ENCODE results near the gene TMEM117.

The TMEM117 gene

GRCh38 chr12:44077294-44077693 is 241.4 kb downstream of the TMEM117 start:
- Mint-ChIP-seq H3K36me3 (ENCODE audit: low read depth) (no peaks in the 10 kb centered on the region), H3K27ac (no peak overlapping the region), H3K4me3 (no peak overlapping the region), H3K9me3 (no peaks in the 10 kb centered on the region), H3K4me1 (no peaks in the 10 kb centered on the region), H3K27me3 (no peaks in the 10 kb centered on the region)
- no peak for ATAC-seq
- no peak for DNase-seq

DNA sequence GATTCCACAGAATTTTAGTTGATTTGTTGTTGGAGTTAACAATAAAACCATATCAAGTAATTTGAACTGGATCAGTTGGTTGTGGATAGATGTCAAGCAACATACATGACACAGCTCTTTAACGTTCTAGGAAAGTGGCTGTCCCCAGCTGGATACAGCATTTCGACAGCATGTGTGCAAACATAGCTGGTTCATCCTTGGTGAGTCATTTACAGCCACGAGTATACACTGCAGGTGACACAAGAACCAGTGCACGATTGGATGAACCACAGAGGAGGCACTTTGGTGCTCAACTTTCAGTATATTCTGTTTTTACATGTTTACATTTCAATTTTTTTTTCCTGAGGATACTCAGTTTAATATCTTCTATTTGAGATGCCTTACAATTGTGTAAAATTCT is 242.4 kb downstream of the TMEM117 start:
- ATAC-seq (no peak), DNase-seq (no peak)
- Mint-ChIP-seq H3K4me1 (no peaks in the 10 kb centered on the region), H3K27me3 (no peaks in the 10 kb centered on the region), H3K4me3 (no peak overlapping the region), H3K9me3 (no peaks in the 10 kb centered on the region), H3K27ac (no peak overlapping the region), H3K36me3 (ENCODE audit: low read depth) (no peaks in the 10 kb centered on the region)

GRCh38 chr12:44088647-44089046 is 252.8 kb downstream of the TMEM117 start:
- no peak for ATAC-seq

GRCh38 chr12:44091948-44092606 is 256.2 kb downstream of the TMEM117 start:
- Mint-ChIP-seq H3K9me3 (peaks cover 16% of the 10 kb centered on the region), H3K27me3 (no peaks in the 10 kb centered on the region), H3K27ac (no peak overlapping the region), H3K4me3 (no peak overlapping the region), H3K36me3 (ENCODE audit: low read depth) (no peaks in the 10 kb centered on the region), H3K4me1 (no peaks in the 10 kb centered on the region)
- no peak for DNase-seq
- no peak for ATAC-seq

More at GRCh38 chr12:44088647-44089046, 252.8 kb downstream of the TMEM117 start:
- DNase-seq: no peak
- no peaks in the 10 kb centered on the region for H3K27me3 Mint-ChIP-seq
- H3K27ac Mint-ChIP-seq: no peak overlapping the region
- no peak overlapping the region for H3K4me3 Mint-ChIP-seq
- H3K36me3 Mint-ChIP-seq (ENCODE audit: low read depth): no peaks in the 10 kb centered on the region
- H3K4me1 Mint-ChIP-seq: no peaks in the 10 kb centered on the region
- peaks cover 11% of the 10 kb centered on the region for H3K9me3 Mint-ChIP-seq

DNA sequence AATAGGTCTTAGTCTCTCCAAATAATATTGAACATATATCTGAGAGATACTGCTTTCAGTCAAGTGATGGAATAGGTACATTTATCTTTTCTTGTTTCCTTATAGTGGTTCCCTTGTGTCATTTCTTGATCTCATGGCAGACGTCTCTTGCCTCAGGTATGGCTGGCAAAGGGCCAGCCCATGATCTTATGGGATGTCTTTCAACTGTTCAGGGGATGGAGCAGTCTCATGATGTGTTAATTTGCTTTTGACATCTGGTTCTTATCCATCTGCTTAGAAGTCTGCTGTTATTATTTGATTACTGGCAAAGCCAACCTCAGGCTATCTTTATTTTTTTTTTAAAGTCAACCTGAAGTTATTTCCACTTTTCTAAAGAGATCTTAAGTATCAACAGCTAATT is 262.9 kb downstream of the TMEM117 start:
- Mint-ChIP-seq H3K27ac (no peak overlapping the region), H3K27me3 (no peaks in the 10 kb centered on the region), H3K4me1 (no peaks in the 10 kb centered on the region), H3K4me3 (no peak overlapping the region), H3K36me3 (ENCODE audit: low read depth) (no peaks in the 10 kb centered on the region), H3K9me3 (peaks cover 5% of the 10 kb centered on the region)
- no peak for ATAC-seq
- DNase-seq: no peak

DNA sequence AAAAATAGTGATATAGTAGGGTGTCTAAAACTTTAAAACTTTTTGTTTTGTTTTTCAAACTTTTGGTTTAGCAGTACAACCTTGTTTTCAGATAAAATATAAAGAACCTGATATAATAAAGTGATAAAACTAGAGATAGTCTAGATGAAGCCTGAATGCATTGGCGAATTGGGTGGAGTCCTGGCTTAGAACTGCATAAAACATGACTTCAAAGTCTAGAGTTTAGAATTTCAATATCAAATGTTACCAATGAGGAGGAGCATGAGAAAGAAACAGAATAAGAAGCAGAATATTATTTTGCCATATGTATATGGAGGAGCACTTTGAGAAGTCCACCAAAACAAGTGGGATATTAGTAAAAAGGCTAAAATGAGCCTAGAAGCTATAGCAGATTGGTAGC is 263.6 kb downstream of the TMEM117 start:
- Mint-ChIP-seq H3K4me1 (no peaks in the 10 kb centered on the region), H3K4me3 (no peak overlapping the region), H3K36me3 (ENCODE audit: low read depth) (no peaks in the 10 kb centered on the region), H3K9me3 (peaks cover 5% of the 10 kb centered on the region), H3K27ac (no peak overlapping the region), H3K27me3 (no peaks in the 10 kb centered on the region)
- DNase-seq (no peak), ATAC-seq (no peak)

GRCh38 chr12:44100264-44100663 is 264.4 kb downstream of the TMEM117 start:
- Mint-ChIP-seq H3K4me1 (no peaks in the 10 kb centered on the region), H3K27me3 (no peaks in the 10 kb centered on the region), H3K4me3 (no peak overlapping the region), H3K36me3 (ENCODE audit: low read depth) (no peaks in the 10 kb centered on the region), H3K27ac (no peak overlapping the region), H3K9me3 (peaks cover 4% of the 10 kb centered on the region)
- DNase-seq (no peak), ATAC-seq (no peak)

DNA sequence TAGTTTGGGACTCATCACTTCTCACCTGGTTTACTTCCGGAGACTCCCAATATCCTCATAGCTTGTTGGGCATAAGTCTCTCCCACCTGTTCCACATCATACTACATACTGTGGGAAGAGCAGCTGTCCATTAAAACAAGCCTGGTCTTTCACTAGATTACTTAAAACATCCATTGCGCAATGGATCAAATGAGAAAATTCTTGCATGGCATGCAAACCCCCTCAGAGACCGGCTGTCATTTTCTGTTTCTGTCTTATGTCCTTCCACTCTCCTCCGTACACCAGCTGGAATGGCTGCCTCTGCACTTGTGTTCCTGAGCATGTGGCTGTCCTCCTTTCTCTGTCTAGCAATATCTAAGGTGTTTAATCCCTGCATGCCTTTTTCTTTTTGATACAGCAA is 265.6 kb downstream of the TMEM117 start:
- no peaks in the 10 kb centered on the region for H3K9me3 Mint-ChIP-seq
- no peaks in the 10 kb centered on the region for H3K4me1 Mint-ChIP-seq
- no peaks in the 10 kb centered on the region for H3K36me3 Mint-ChIP-seq (ENCODE audit: low read depth)
- H3K27ac Mint-ChIP-seq: no peak overlapping the region
- no peak for DNase-seq
- no peak overlapping the region for H3K4me3 Mint-ChIP-seq
- no peaks in the 10 kb centered on the region for H3K27me3 Mint-ChIP-seq
- no peak for ATAC-seq

DNA sequence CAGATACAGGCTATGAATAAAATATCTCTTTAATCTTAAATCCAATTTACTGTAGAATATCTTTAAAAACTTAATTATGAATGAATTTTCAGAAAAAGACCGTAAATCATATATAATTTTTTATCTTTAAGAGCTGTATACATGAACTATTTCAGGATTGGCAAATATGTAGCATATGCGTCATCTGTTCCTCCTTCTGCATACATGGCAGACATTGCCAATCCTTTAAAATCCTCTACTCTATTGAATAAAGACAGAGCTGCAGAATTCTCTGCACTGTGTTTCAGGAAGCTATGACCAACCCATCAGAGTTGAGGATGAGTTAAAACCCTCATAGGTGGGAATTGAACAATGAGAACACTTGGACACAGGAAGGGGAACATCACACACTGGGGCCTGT is 279.0 kb downstream of the TMEM117 start:
- ATAC-seq (no peak), DNase-seq (no peak)
- Mint-ChIP-seq H3K4me1 (no peaks in the 10 kb centered on the region), H3K4me3 (no peak overlapping the region), H3K27ac (no peak overlapping the region), H3K27me3 (no peaks in the 10 kb centered on the region), H3K9me3 (peaks cover 4% of the 10 kb centered on the region), H3K36me3 (ENCODE audit: low read depth) (no peaks in the 10 kb centered on the region)

DNA sequence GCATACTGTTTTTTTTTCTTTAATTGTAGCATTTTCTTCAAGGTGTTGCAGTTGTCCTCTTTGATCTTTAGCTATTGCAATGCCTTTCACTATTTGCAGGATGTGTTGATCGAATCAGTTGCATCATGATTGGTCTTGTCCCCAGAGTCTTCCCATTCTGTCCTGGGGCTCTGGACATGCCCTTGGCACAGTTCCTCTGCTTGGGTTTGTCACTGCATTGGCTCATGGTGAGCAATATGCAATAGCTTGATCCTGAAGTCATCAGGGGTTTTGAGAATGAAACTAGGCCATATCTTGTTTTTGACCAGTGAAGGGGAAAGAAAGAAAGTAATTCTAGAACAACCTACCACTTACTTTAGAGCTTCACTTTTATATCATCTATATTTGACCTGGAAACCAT is 281.5 kb downstream of the TMEM117 start:
- no peak overlapping the region for H3K27ac Mint-ChIP-seq
- no peaks in the 10 kb centered on the region for H3K4me1 Mint-ChIP-seq
- ATAC-seq: no peak
- no peak overlapping the region for H3K4me3 Mint-ChIP-seq
- peaks cover 7% of the 10 kb centered on the region for H3K36me3 Mint-ChIP-seq (ENCODE audit: low read depth)
- H3K27me3 Mint-ChIP-seq: no peaks in the 10 kb centered on the region
- no peak for DNase-seq
- peaks cover 18% of the 10 kb centered on the region for H3K9me3 Mint-ChIP-seq

DNA sequence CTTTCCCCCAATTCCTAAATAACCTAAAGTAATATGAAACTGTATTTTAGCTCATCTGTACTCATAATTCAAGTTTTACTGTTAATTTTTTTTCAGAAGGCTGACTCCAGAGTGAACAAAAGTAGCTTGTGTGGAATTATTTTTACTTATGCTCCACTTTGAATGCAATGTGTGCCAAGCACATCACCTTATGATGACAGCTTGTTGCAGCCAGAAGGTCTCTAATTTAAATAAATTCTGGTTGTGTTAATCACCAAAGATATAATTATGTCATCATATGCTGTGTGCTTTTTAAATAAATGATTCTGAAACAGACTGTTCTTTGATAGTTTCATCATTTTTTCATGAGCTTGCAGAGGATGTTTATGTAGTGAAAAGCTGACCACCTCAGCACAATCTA is 283.1 kb downstream of the TMEM117 start:
- Mint-ChIP-seq H3K4me3 (no peak overlapping the region), H3K27me3 (no peaks in the 10 kb centered on the region), H3K9me3 (peaks cover 32% of the 10 kb centered on the region), H3K4me1 (no peaks in the 10 kb centered on the region), H3K27ac (no peak overlapping the region), H3K36me3 (ENCODE audit: low read depth) (peaks cover 7% of the 10 kb centered on the region)
- no peak for DNase-seq
- no peak for ATAC-seq

DNA sequence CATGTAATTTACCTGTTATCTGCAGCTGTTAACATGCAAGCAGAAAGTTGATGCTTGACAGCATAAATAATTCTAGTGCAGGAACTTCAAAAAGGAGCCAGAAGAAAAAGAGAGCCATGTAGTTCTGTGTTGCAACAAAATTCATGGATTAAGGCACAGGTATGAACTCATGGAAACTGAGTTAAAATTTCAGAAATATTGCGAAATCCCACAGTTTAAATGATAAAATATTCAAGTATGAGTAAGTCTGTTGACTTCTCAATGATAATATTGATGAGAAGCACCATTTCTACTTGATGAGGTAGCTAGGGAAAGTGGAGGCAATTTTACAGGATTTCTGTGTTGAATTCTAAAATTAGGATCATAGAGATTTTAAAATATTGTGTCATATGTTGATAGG is 290.9 kb downstream of the TMEM117 start:
- Mint-ChIP-seq H3K4me3 (no peak overlapping the region), H3K4me1 (no peaks in the 10 kb centered on the region), H3K27me3 (no peaks in the 10 kb centered on the region), H3K36me3 (ENCODE audit: low read depth) (peaks cover 3% of the 10 kb centered on the region), H3K27ac (no peak overlapping the region), H3K9me3 (peaks cover 20% of the 10 kb centered on the region)
- no peak for ATAC-seq
- DNase-seq: no peak

GRCh38 chr12:44127966-44128710 is 292.3 kb downstream of the TMEM117 start:
- Mint-ChIP-seq H3K4me1 (no peaks in the 10 kb centered on the region), H3K27ac (no peak overlapping the region), H3K36me3 (ENCODE audit: low read depth) (peaks cover 3% of the 10 kb centered on the region), H3K4me3 (no peak overlapping the region), H3K9me3 (peaks cover 11% of the 10 kb centered on the region), H3K27me3 (no peaks in the 10 kb centered on the region)
- ATAC-seq (no peak), DNase-seq (no peak)

- Mint-ChIP-seq H3K9me3 (peaks cover 16% of the 10 kb centered on the region), H3K27ac (no peak overlapping the region), H3K4me1 (no peaks in the 10 kb centered on the region), H3K4me3 (no peak overlapping the region), H3K27me3 (no peaks in the 10 kb centered on the region), H3K36me3 (ENCODE audit: low read depth) (no peaks in the 10 kb centered on the region)
- DNase-seq: no peak
- no peak for ATAC-seq
Observed at GRCh38 chr12:44143175-44143574, 307.3 kb downstream of the TMEM117 start.

DNA sequence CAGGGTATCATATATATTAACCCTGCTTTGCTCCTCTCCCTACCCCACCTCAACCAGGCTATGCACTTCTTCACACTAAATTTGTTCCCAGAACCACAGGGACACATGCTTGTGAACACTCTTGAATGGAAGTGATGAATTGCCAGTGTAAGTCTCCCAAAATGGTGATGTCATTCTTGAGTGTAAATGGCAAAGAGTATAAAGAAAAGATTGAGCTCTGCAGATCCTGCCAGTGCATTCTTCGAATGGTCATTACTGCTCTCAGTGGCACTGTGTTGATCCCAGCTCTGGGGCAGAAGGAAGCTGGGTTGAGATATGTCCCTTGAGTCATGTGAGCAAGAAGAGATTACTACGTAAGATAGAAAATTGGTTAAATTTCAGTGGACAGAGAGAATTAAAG is 313.1 kb downstream of the TMEM117 start:
- no peaks in the 10 kb centered on the region for H3K36me3 Mint-ChIP-seq (ENCODE audit: low read depth)
- H3K4me3 Mint-ChIP-seq: no peak overlapping the region
- ATAC-seq (no peak), DNase-seq (no peak)
- H3K27ac Mint-ChIP-seq: no peak overlapping the region
- no peaks in the 10 kb centered on the region for H3K27me3 Mint-ChIP-seq
- no peaks in the 10 kb centered on the region for H3K4me1 Mint-ChIP-seq
- no peaks in the 10 kb centered on the region for H3K9me3 Mint-ChIP-seq
